ENCODE data around the gene OR2AT4.

Gene OR2AT4

DNA sequence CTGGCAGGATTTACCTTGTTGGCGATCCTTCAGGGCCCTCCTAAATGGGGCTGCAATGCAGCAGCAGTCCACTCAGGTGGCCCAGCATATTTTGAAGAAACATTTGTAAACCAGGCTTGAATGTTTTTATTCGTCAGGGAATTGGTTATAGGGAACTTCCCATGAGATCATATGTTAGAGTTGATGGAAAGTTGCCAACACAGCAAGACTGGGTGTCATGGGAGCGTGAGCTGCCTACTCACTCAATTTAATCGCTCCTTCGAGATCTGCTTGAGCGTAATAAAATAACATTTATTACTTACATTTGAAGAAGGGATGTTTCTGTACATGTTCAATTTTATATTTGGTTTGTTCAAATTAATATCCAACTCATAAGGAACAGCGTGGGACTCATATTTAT is 19.4 kb downstream of the OR2AT4 start:
- Histone ChIP-seq H3K4me1 (ENCODE audit: control insufficient read depth, insufficient read depth, low read length) (no peaks in the 10 kb centered on the region), H3K4me3 (ENCODE audit: low read length) (no peak overlapping the region), H3K36me3 (ENCODE audit: control insufficient read depth, insufficient read depth, low read length) (no peaks in the 10 kb centered on the region), H3K9ac (ENCODE audit: low read length) (no peak overlapping the region), H3K9me3 (ENCODE audit: control insufficient read depth, low read length) (no peaks in the 10 kb centered on the region), H3K27me3 (ENCODE audit: control insufficient read depth, insufficient read depth, low read length) (no peaks in the 10 kb centered on the region)

DNA sequence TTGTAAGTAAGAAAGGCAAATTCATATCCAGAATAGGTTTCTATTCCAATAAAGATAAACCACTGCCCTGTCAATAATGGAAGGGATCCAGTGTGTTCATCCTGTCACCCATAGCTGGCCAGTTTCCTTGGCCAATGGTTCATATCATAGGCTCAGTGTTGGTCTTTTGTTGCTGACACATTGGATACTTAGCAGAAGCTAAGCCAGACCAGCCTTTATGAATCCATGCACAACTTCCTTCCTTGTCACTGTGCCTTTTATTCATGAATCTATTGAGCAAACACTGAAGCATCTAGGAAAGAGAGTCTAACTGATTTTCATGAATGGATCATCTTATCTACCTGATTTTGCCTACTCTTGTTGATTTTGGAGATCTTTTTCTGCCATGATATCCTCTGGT is 20.0 kb downstream of the OR2AT4 start:
- Histone ChIP-seq H3K36me3 (ENCODE audit: control insufficient read depth, insufficient read depth, low read length) (no peaks in the 10 kb centered on the region), H3K9me3 (ENCODE audit: control insufficient read depth, low read length) (no peaks in the 10 kb centered on the region), H3K9ac (ENCODE audit: low read length) (no peak overlapping the region)

GRCh38 chr11:75073459-75074190 is 23.1 kb downstream of the OR2AT4 start:
- H3K9ac ChIP-seq (ENCODE audit: low read length): no peak overlapping the region
- H3K9me3 ChIP-seq (ENCODE audit: control insufficient read depth, low read length): no peaks in the 10 kb centered on the region
- H3K36me3 ChIP-seq (ENCODE audit: control insufficient read depth, insufficient read depth, low read length): no peaks in the 10 kb centered on the region
- no peaks in the 10 kb centered on the region for H3K4me1 ChIP-seq (ENCODE audit: control insufficient read depth, insufficient read depth, low read length)
- no peak overlapping the region for H3K4me3 ChIP-seq (ENCODE audit: low read length)
- no peaks in the 10 kb centered on the region for H3K27me3 ChIP-seq (ENCODE audit: control insufficient read depth, insufficient read depth, low read length)

More for the DNA sequence above, 20.0 kb downstream of the OR2AT4 start:
- H3K27me3 ChIP-seq (ENCODE audit: control insufficient read depth, insufficient read depth, low read length): no peaks in the 10 kb centered on the region
- no peak overlapping the region for H3K4me3 ChIP-seq (ENCODE audit: low read length)
- no peaks in the 10 kb centered on the region for H3K4me1 ChIP-seq (ENCODE audit: control insufficient read depth, insufficient read depth, low read length)

DNA sequence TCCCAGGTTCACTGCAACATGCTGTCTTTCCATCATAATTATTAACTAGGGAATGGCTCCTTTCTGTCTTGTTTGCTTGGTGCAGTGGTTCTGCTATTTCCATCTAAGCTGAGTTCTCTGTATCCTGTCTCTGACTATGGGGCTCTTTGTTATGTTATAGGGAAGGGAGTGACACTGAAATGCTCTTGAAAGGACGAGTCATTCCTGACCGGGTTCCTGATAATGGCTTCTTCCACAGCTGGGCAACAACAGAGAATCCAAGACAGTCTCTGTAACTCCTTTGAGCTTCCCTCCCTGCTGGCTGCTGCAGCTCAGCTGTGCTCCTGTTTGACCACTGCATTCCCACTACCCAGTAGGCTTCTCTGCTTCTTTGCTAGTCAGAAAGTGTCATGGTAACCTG is 24.1 kb downstream of the OR2AT4 start:
- no peaks in the 10 kb centered on the region for H3K4me1 ChIP-seq (ENCODE audit: control insufficient read depth, insufficient read depth, low read length)
- no peaks in the 10 kb centered on the region for H3K9me3 ChIP-seq (ENCODE audit: control insufficient read depth, low read length)
- no peak overlapping the region for H3K4me3 ChIP-seq (ENCODE audit: low read length)
- H3K9ac ChIP-seq (ENCODE audit: low read length): no peak overlapping the region
- H3K36me3 ChIP-seq (ENCODE audit: control insufficient read depth, insufficient read depth, low read length): no peaks in the 10 kb centered on the region
- no peaks in the 10 kb centered on the region for H3K27me3 ChIP-seq (ENCODE audit: control insufficient read depth, insufficient read depth, low read length)

DNA sequence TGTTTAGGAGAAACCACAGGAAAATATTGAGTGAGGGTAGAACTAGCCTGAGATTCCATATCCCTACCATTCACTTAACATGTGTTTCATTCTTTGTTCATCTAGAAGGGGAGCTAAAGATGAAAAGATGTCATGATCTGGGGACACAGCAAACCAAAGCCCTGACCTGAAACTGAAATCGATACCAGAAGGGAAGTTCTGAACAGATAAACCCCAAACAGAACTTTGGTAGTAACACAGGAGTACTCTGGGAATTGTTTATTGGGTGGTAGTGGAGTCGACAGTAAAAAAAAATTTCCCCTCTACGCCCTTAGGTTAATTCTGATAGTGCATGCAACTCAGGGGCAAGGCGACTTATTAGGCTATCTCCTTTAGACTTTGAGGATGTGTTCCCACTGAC is 27.2 kb downstream of the OR2AT4 start:
- H3K36me3 ChIP-seq (ENCODE audit: control insufficient read depth, insufficient read depth, low read length): no peaks in the 10 kb centered on the region
- H3K4me1 ChIP-seq (ENCODE audit: control insufficient read depth, insufficient read depth, low read length): no peaks in the 10 kb centered on the region
- no peak overlapping the region for H3K4me3 ChIP-seq (ENCODE audit: low read length)
- H3K9me3 ChIP-seq (ENCODE audit: control insufficient read depth, low read length): no peaks in the 10 kb centered on the region
- no peaks in the 10 kb centered on the region for H3K27me3 ChIP-seq (ENCODE audit: control insufficient read depth, insufficient read depth, low read length)
- no peak overlapping the region for H3K9ac ChIP-seq (ENCODE audit: low read length)

DNA sequence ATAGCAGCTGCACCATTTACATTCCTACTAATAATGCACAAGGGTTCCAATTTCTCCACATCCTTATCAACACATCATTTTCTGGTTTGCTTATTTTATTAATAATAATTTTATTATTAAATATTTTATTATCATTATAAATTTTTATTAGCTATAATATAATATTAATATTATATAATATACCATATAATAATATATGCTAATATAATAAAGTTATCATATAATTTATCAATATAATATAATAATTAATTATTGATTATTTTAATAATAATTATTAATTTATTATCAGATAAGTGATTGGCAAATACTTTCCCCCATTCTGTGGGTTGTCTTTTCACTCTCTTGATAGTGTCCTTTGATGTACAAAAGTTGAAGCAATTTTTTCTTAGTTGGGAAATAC is 27.7 kb downstream of the OR2AT4 start:
- H3K9ac ChIP-seq (ENCODE audit: low read length): no peak overlapping the region
- no peaks in the 10 kb centered on the region for H3K9me3 ChIP-seq (ENCODE audit: control insufficient read depth, low read length)
- H3K4me1 ChIP-seq (ENCODE audit: control insufficient read depth, insufficient read depth, low read length): no peaks in the 10 kb centered on the region
- H3K4me3 ChIP-seq (ENCODE audit: low read length): no peak overlapping the region
- no peaks in the 10 kb centered on the region for H3K36me3 ChIP-seq (ENCODE audit: control insufficient read depth, insufficient read depth, low read length)
- H3K27me3 ChIP-seq (ENCODE audit: control insufficient read depth, insufficient read depth, low read length): no peaks in the 10 kb centered on the region

DNA sequence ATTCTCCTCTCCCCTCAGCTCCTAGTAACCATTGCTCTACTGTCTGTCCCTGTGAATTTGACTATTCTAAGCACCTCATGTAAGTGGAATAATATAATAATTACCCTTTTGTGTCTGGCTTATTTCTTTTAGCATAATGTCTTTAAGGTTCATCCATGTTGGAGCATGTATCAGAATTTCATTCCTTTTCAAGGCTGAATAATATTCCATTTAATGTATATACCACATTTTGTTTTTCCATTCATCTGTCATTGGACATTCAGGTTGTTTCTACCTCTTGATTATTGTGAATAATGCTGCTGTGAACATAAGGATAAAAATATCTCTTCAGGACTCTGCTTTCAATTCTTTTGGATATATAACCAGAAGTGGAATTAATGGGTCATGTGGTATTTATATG is 28.1 kb downstream of the OR2AT4 start:
- no peak overlapping the region for H3K9ac ChIP-seq (ENCODE audit: low read length)
- no peaks in the 10 kb centered on the region for H3K36me3 ChIP-seq (ENCODE audit: control insufficient read depth, insufficient read depth, low read length)
- H3K27me3 ChIP-seq (ENCODE audit: control insufficient read depth, insufficient read depth, low read length): no peaks in the 10 kb centered on the region
- no peak overlapping the region for H3K4me3 ChIP-seq (ENCODE audit: low read length)
- no peaks in the 10 kb centered on the region for H3K4me1 ChIP-seq (ENCODE audit: control insufficient read depth, insufficient read depth, low read length)
- H3K9me3 ChIP-seq (ENCODE audit: control insufficient read depth, low read length): no peaks in the 10 kb centered on the region

GRCh38 chr11:75066061-75066460 is 30.6 kb downstream of the OR2AT4 start:
- H3K9me3 ChIP-seq (ENCODE audit: control insufficient read depth, low read length): no peaks in the 10 kb centered on the region
- H3K27me3 ChIP-seq (ENCODE audit: control insufficient read depth, insufficient read depth, low read length): peaks cover 5% of the 10 kb centered on the region
- H3K9ac ChIP-seq (ENCODE audit: low read length): no peak overlapping the region
- H3K4me1 ChIP-seq (ENCODE audit: control insufficient read depth, insufficient read depth, low read length): no peaks in the 10 kb centered on the region
- no peak overlapping the region for H3K4me3 ChIP-seq (ENCODE audit: low read length)
- no peaks in the 10 kb centered on the region for H3K36me3 ChIP-seq (ENCODE audit: control insufficient read depth, insufficient read depth, low read length)

DNA sequence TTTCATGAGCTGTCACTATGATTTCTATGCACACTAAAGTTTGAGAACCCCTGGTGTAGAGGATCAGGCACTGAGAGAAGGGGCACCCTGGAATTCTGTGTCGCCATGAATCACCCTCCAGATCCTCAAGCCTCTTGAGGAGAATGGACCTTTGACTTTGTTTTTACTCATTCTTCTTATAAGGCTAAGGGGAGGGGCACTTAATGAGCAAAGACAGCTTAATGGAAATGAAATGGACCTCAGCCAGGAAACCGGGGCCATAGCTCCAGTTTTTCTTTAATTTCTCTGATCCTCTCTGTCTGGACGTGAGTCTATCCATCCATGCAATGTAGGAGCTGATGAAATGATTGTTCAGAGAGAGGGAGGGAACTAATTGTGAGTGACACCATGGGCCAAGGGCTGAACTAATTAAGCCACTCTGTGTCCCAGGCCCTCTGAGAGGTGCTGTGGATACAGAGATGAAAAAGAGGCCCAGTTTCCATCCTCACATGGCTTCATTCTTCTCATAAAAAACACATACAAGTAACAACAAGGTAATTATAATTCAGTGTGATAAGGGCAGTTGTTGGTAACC is 32.8 kb downstream of the OR2AT4 start:
- Histone ChIP-seq H3K4me3 (ENCODE audit: low read length) (no peak overlapping the region), H3K9me3 (ENCODE audit: control insufficient read depth, low read length) (no peaks in the 10 kb centered on the region), H3K27me3 (ENCODE audit: control insufficient read depth, insufficient read depth, low read length) (peaks cover 5% of the 10 kb centered on the region), H3K9ac (ENCODE audit: low read length) (no peak overlapping the region), H3K4me1 (ENCODE audit: control insufficient read depth, insufficient read depth, low read length) (no peaks in the 10 kb centered on the region), H3K36me3 (ENCODE audit: control insufficient read depth, insufficient read depth, low read length) (no peaks in the 10 kb centered on the region)

- no peak overlapping the region for H3K9ac ChIP-seq (ENCODE audit: low read length)
- H3K4me1 ChIP-seq (ENCODE audit: control insufficient read depth, insufficient read depth, low read length): no peaks in the 10 kb centered on the region
- no peaks in the 10 kb centered on the region for H3K36me3 ChIP-seq (ENCODE audit: control insufficient read depth, insufficient read depth, low read length)
Measured at GRCh38 chr11:75059299-75059698, 37.4 kb downstream of the OR2AT4 start.

DNA sequence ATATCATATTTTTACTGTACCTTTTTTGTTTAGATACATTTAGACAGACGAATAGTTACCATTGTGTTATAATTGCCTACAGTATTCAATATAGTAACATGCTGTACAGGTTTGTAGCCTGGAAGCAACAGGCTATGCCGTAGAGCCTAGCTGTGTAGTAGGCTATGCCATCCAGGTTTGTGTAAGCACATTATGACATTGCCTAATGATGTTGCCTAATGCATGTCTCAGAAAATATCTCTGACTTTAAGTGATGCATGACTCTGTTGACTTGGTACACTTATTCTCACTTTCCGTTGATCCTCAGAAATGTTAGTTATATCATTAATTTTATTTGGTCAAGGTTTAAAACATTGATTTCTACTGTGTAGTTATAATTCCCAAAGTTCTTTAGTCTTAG is 39.9 kb downstream of the OR2AT4 start:
- H3K27me3 ChIP-seq (ENCODE audit: control insufficient read depth, insufficient read depth, low read length): peaks cover 3% of the 10 kb centered on the region
- H3K4me1 ChIP-seq (ENCODE audit: control insufficient read depth, insufficient read depth, low read length): no peaks in the 10 kb centered on the region
- no peak overlapping the region for H3K4me3 ChIP-seq (ENCODE audit: low read length)
- no peaks in the 10 kb centered on the region for H3K9me3 ChIP-seq (ENCODE audit: control insufficient read depth, low read length)
- H3K36me3 ChIP-seq (ENCODE audit: control insufficient read depth, insufficient read depth, low read length): no peaks in the 10 kb centered on the region
- no peak overlapping the region for H3K9ac ChIP-seq (ENCODE audit: low read length)

More at GRCh38 chr11:75059299-75059698, 37.4 kb downstream of the OR2AT4 start:
- Histone ChIP-seq H3K4me3 (ENCODE audit: low read length) (no peak overlapping the region), H3K9me3 (ENCODE audit: control insufficient read depth, low read length) (no peaks in the 10 kb centered on the region), H3K27me3 (ENCODE audit: control insufficient read depth, insufficient read depth, low read length) (peaks cover 5% of the 10 kb centered on the region)

DNA sequence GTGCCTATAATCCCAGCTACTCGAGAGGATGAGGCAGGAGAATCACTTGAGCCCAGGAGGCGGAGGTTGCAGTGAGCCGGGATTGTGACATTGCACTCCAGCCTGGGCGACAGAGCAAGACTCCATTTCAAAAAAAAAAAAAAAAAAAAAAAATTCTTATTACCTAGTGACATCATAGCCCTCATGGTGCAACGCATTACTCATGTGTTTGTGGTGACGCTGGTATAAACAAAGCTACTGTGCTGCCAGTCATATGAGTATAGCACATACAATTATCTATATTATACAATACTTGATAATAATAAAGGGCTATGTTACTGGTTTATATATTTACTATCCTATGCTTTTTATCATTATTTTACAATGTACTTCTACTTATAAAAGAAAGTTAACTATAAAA is 41.2 kb downstream of the OR2AT4 start:
- Histone ChIP-seq H3K9ac (ENCODE audit: low read length) (no peak overlapping the region), H3K36me3 (ENCODE audit: control insufficient read depth, insufficient read depth, low read length) (no peaks in the 10 kb centered on the region), H3K9me3 (ENCODE audit: control insufficient read depth, low read length) (no peaks in the 10 kb centered on the region), H3K4me1 (ENCODE audit: control insufficient read depth, insufficient read depth, low read length) (no peaks in the 10 kb centered on the region), H3K4me3 (ENCODE audit: low read length) (no peak overlapping the region), H3K27me3 (ENCODE audit: control insufficient read depth, insufficient read depth, low read length) (no peaks in the 10 kb centered on the region)

Measured in mucosa of stomach (tissue), 1 donor.